Upper lobe of right lung (tissue), 1 donor: ENCODE data around the gene INMT. TPM values are rescaled to one million over a fixed set of nuclear protein-coding genes. Genes with fewer than 3 reads are reported as not detected.

Experiments
- ATAC-seq: fragments of 200-7000 bp; cut with Tn5 transposase; one replicate; pipeline ENCODE4 v1.9.1; 2020; ENCODE audit warnings: mild to moderate bottlenecking, moderate library complexity
- DNase-seq: peaks from one replicate; pipeline ENCODE4 v3.0.0-alpha.2; 2020
- H3K27ac ChIP-seq: fragments of 200-600 bp; one replicate; pipeline ENCODE4 v1.8.0; 2022
- H3K27me3 ChIP-seq: fragments of 200-600 bp; one replicate; pipeline ENCODE4 v1.8.0; 2022; ENCODE audit warnings: mild to moderate bottlenecking
- H3K36me3 ChIP-seq: fragments of 200-600 bp; one replicate; pipeline ENCODE4 v1.8.0; 2022
- H3K4me1 ChIP-seq: fragments of 200-600 bp; one replicate; pipeline ENCODE4 v1.8.0; 2022
- H3K4me3 ChIP-seq: fragments of 200-600 bp; one replicate; pipeline ENCODE4 v1.8.0; 2022; ENCODE audit warnings: mild to moderate bottlenecking
- H3K9me3 ChIP-seq: fragments of 200-600 bp; one replicate; pipeline ENCODE4 v1.8.0; 2022
- CTCF ChIP-seq: fragments of 200-600 bp; IDR thresholded peaks from one replicate; pipeline ENCODE4 v1.8.0; 2022; ENCODE audit warnings: antibody characterized with exemption
- intact Hi-C: fragments of 100-400 bp; cut with DNase I; formaldehyde crosslinking; loops from one replicate; pipeline ENCODE4 v1.11.0; 2022
- total RNA-seq: library from RNA; stranded (reverse); fragmentation: NEBNext Ultra II Directional; extraction: Animal tissue kit (Norgen Biotek cat#: 25700); gene quantifications from one replicate; pipeline ENCODE4 v1.2.1, GENCODE V29; 2021
- donor health status: DM: no; HTN: yes; CAD: no; lungs with severe emphysema.

Gene INMT
- total RNA-seq, 1 donor from 2014 or later, result 501 TPM

- Histone ChIP-seq H3K4me3 (no peak overlapping the region), H3K27me3 (no peaks in the 10 kb centered on the region), H3K4me1 (no peaks in the 10 kb centered on the region), H3K27ac (no peak overlapping the region), H3K9me3 (no peaks in the 10 kb centered on the region), H3K36me3 (no peaks in the 10 kb centered on the region)
- ATAC-seq, result no peak
- DNase-seq, result peak; percentile 39
- TF ChIP-seq CTCF, result no peak
- intact Hi-C loops, result no loop called here
Observed at GRCh38 chr7:30731581-30731980, 20.4 kb upstream of the INMT start.

GRCh38 chr7:30732606-30733005 lies 19.3 kb upstream of the INMT start:
- Histone ChIP-seq H3K4me1 (no peaks in the 10 kb centered on the region), H3K36me3 (no peaks in the 10 kb centered on the region), H3K4me3 (no peak overlapping the region), H3K27me3 (no peaks in the 10 kb centered on the region), H3K27ac (no peak overlapping the region), H3K9me3 (no peaks in the 10 kb centered on the region)
- intact Hi-C loops, result no loop called here
- DNase-seq, result peak; percentile 56
- no peak for ATAC-seq
- TF ChIP-seq CTCF, result no peak

GRCh38 chr7:30733216-30733615 lies 18.7 kb upstream of the INMT start:
- no peak overlapping the region for H3K4me3 ChIP-seq
- no peaks in the 10 kb centered on the region for H3K27me3 ChIP-seq
- no peak for TF ChIP-seq CTCF
- intact Hi-C loops, result no loop called here
- no peaks in the 10 kb centered on the region for H3K9me3 ChIP-seq
- no peak overlapping the region for H3K27ac ChIP-seq
- no peaks in the 10 kb centered on the region for H3K36me3 ChIP-seq
- ATAC-seq, result no peak
- H3K4me1 ChIP-seq, result no peaks in the 10 kb centered on the region
- DNase-seq, result peak; percentile 36

- H3K27ac ChIP-seq, result no peak overlapping the region
- TF ChIP-seq CTCF, result no peak
- no peaks in the 10 kb centered on the region for H3K9me3 ChIP-seq
- H3K4me3 ChIP-seq, result no peak overlapping the region
- DNase-seq (peak; percentile 40), ATAC-seq (no peak)
- no peaks in the 10 kb centered on the region for H3K4me1 ChIP-seq
- no peaks in the 10 kb centered on the region for H3K36me3 ChIP-seq
- no peaks in the 10 kb centered on the region for H3K27me3 ChIP-seq
- intact Hi-C loops, result no loop called here
Observed at GRCh38 chr7:30733691-30734090, 18.2 kb upstream of the INMT start.

GRCh38 chr7:30734497-30734896 lies 17.4 kb upstream of the INMT start:
- Histone ChIP-seq H3K4me3 (no peak overlapping the region), H3K9me3 (no peaks in the 10 kb centered on the region), H3K27me3 (no peaks in the 10 kb centered on the region), H3K27ac (no peak overlapping the region), H3K4me1 (no peaks in the 10 kb centered on the region), H3K36me3 (no peaks in the 10 kb centered on the region)
- DNase-seq (peak; percentile 54), ATAC-seq (no peak)
- TF ChIP-seq CTCF, result no peak
- intact Hi-C loops, result no loop called here

GRCh38 chr7:30735631-30736030 lies 16.3 kb upstream of the INMT start:
- no peak overlapping the region for H3K4me3 ChIP-seq
- ATAC-seq, result no peak
- no peaks in the 10 kb centered on the region for H3K4me1 ChIP-seq
- intact Hi-C loops, result no loop called here
- peak; percentile 18 for DNase-seq
- H3K9me3 ChIP-seq, result no peaks in the 10 kb centered on the region
- H3K27ac ChIP-seq, result no peak overlapping the region
- H3K36me3 ChIP-seq, result no peaks in the 10 kb centered on the region
- H3K27me3 ChIP-seq, result no peaks in the 10 kb centered on the region
- no peak for TF ChIP-seq CTCF
